Transverse colon (tissue), 4 donors: ENCODE measurements around the gene SLC36A4. TPM values are rescaled to one million over a fixed set of nuclear protein-coding genes. Genes with fewer than 3 reads are reported as not detected.

Experiments
- DNase-seq: peaks from one replicate; pipeline ENCODE4 v3.0.0-alpha.2; 2019
- H3K27ac ChIP-seq, 4 donors: fragments of 200-600 bp; sonication (generic); 2 replicates each; pipeline ENCODE4 v1.5.1; 2016 to 2018; ENCODE audit warnings: inconsistent platforms in 4 of 4
- H3K27me3 ChIP-seq: fragments of 200-600 bp; sonication (generic); 2 replicates; pipeline ENCODE4 v1.5.1; 2017; ENCODE audit warnings: inconsistent platforms
- H3K36me3 ChIP-seq, 4 donors: fragments of 200-600 bp; sonication (generic); 2 replicates each; pipeline ENCODE4 v1.5.1; 2017 to 2019; ENCODE audit warnings: inconsistent platforms in 4 of 4
- H3K4me1 ChIP-seq, 4 donors: fragments of 200-600 bp; sonication (generic); 2 replicates each; pipeline ENCODE4 v1.5.1; 2017 to 2020; ENCODE audit warnings: inconsistent platforms in 4 of 4
- H3K4me3 ChIP-seq, 4 donors: fragments of 200-600 bp; sonication (generic); 1 replicate in 1 of 4; 2 replicates in 3 of 4; pipeline versions ENCODE4 v1.5.1 to v1.6.1; 2017 to 2019; ENCODE audit warnings: inconsistent platforms in 4 of 4
- H3K9me3 ChIP-seq, 2 donors: fragments of 200-600 bp; sonication (generic); 2 replicates each; pipeline ENCODE4 v1.5.1; 2017 to 2019; ENCODE audit warnings: inconsistent platforms in 2 of 2
- EP300 ChIP-seq: sonication (generic); formaldehyde crosslinking; IDR thresholded peaks from one replicate; pipeline ENCODE4 v1.6.1; 2017; ENCODE audit warnings: antibody characterized with exemption, low read depth
- POLR2A ChIP-seq: fragments of 450-650 bp; IDR thresholded peaks from one replicate; pipeline ENCODE4 v1.6.1; 2016; ENCODE audit warnings: antibody characterized with exemption, mild to moderate bottlenecking, moderate library complexity
- POLR2AphosphoS5 ChIP-seq, 3 donors: sonication (generic); formaldehyde crosslinking; IDR thresholded peaks; one replicate each; pipeline ENCODE4 v1.6.1; 2016; ENCODE audit warnings: antibody characterized with exemption in 3 of 3
- WGBS, 2 donors: methylation state at CpG; one replicate each; pipeline ENCODE4 v1.1.5; 2018; ENCODE audit warnings: low coverage in 1 of 2; 5-methylcytosine and 5-hydroxymethylcytosine counted together
- in situ Hi-C, 4 donors: fragments of 200-750 bp; cut with MboI; loops; one replicate each; pipeline versions ENCODE4 v1.15.0 to v1.15.1; 2017; ENCODE audit warnings: low sequenced_read_pairs in 3 of 4, low pct_ligation_motif_present in 1 of 4, low pct_unique_long_range_greater_than_20kb in 1 of 4
- intact Hi-C: fragments of 100-400 bp; cut with DNase I; formaldehyde crosslinking; loops from one replicate; pipeline ENCODE4 v1.15.1; 2023; ENCODE audit warnings: low total_unique reads
- total RNA-seq, 4 donors: library from RNA; depleted of rRNA; stranded (reverse); fragments of >200 nt; gene quantifications; one replicate each; pipeline ENCODE4 v1.1.0, GENCODE V29; 2016
- TF ChIP-seq, protein P1 (sequence below), 5 experiments: fragments of 200-600 bp in 3 of 5; fragments of 450-650 bp in 2 of 5; sonication (generic) in 3 of 5; IDR thresholded peaks; 1 replicate in 2 of 5; 2 replicates in 3 of 5; pipeline ENCODE4 v1.5.1; 2016 to 2017; ENCODE audit warnings: antibody characterized with exemption in 5 of 5, inconsistent platforms in 3 of 5, mild to moderate bottlenecking in 2 of 5, moderate library complexity in 1 of 5

The SLC36A4 gene
- total RNA-seq, 4 donors from 2014 or later = 11.7 to 90.5 (median 31.7) TPM

DNA sequence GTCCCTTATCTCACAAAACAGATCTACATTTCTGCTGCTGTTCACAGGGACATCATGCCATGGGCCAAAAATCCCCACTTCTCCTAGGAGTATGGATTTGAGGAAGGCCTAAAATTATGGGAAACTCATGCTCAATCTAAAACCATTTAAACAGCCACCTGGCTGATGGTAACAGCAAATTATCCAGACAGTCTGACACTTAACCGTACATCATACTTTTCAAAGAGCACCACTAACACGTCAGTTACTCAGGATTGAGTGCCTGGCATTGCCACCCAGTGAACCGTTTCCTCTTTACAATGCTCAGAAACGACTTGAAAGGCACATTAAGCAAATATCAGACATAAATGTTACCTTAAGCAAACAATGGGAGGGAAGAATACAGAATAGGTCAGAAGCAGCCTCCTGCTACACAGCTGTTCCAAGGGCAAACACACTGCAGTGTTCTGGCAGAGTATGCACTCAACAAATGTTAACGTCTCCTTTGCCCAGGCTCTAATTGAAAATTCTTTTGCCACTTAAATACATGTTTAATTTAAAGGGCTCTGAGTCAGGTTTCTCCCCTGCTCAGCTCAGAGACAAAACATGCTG is 18.8 kb upstream of the SLC36A4 start:
- DNase-seq = no peak
- peak overlapping the region; percentile 6 to 60 (median 34) for H3K27ac ChIP-seq
- intact Hi-C loops = no loop called here
- no peaks in the 10 kb centered on the region for H3K4me1 ChIP-seq
- in situ Hi-C loops = loop anchor here in 1 of 4 donors (25.0 kb wide), 1 partner anchor 279 kb away; no protein-coding TSS in a partner anchor
- no peaks in the 10 kb centered on the region for H3K36me3 ChIP-seq
- H3K4me3 ChIP-seq = no peak overlapping the region
- WGBS, 2 donors = 31 to 39% methylated on average over 4 to 5 of the region's 5 CpGs
- TF ChIP-seq POLR2A (no peak), POLR2AphosphoS5 (IDR thresholded peaks at IDR 0.05) (no peak), EP300 (no peak)
- TF ChIP-seq, protein P1, sequence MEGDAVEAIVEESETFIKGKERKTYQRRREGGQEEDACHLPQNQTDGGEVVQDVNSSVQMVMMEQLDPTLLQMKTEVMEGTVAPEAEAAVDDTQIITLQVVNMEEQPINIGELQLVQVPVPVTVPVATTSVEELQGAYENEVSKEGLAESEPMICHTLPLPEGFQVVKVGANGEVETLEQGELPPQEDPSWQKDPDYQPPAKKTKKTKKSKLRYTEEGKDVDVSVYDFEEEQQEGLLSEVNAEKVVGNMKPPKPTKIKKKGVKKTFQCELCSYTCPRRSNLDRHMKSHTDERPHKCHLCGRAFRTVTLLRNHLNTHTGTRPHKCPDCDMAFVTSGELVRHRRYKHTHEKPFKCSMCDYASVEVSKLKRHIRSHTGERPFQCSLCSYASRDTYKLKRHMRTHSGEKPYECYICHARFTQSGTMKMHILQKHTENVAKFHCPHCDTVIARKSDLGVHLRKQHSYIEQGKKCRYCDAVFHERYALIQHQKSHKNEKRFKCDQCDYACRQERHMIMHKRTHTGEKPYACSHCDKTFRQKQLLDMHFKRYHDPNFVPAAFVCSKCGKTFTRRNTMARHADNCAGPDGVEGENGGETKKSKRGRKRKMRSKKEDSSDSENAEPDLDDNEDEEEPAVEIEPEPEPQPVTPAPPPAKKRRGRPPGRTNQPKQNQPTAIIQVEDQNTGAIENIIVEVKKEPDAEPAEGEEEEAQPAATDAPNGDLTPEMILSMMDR (IDR thresholded peaks at IDR 0.05) = no peak
- no peaks in the 10 kb centered on the region for H3K9me3 ChIP-seq
- no peaks in the 10 kb centered on the region for H3K27me3 ChIP-seq

DNA sequence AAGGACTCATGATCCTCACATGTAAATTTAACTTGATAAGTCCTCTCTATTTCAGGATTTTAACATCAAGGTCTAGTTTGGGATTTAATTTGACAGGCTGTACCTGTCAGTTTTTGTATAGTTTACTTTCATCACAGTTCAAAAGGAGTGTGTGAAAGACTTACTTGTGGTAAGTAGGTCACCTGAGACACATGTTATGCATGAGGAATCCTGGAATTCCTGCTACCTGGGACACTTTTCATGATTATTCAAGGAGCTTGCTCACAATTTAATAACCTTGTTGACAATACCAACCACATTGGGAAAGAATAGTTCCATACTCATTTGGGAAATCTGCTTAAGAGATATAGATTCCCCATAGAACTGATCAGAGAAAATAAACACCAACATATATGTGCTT is 15.8 kb upstream of the SLC36A4 start:
- no peak overlapping the region for H3K27ac ChIP-seq
- no peaks in the 10 kb centered on the region for H3K4me1 ChIP-seq
- no peaks in the 10 kb centered on the region for H3K27me3 ChIP-seq
- intact Hi-C loops (no loop called here), in situ Hi-C loops (loop anchor here in 1 of 4 donors (25.0 kb wide), 1 partner anchor 276 kb away; no protein-coding TSS in a partner anchor)
- H3K4me3 ChIP-seq = no peak overlapping the region
- TF ChIP-seq, protein P1 (IDR thresholded peaks at IDR 0.05) = no peak
- no peak for TF ChIP-seq POLR2A
- TF ChIP-seq POLR2AphosphoS5 (IDR thresholded peaks at IDR 0.05) = no peak
- TF ChIP-seq EP300 = no peak
- no peaks in the 10 kb centered on the region for H3K36me3 ChIP-seq
- no peak for DNase-seq
- H3K9me3 ChIP-seq = peaks cover 0 to 3% of the 10 kb centered on the region in 2 donors

DNA sequence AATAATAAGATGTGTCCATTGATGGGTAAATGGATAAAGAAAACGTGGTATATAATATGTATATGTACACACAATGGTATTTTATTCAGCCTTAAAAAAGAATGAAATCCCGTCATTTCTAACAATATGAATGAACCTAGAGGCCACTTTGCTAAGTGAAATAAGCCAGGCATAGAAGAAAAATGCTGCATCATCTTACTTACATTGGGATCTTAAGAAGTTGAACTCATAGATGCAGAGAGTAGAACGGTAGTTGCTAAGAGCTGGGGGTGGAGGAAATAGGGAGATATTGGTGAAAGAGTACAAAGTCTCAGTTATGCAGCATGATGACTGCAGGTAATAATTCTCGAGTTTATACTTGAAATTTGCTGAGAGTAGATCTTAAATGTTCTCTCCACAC is 14.3 kb upstream of the SLC36A4 start:
- TF ChIP-seq POLR2A (no peak), POLR2AphosphoS5 (IDR thresholded peaks at IDR 0.05) (no peak), EP300 (no peak)
- TF ChIP-seq, protein P1 (IDR thresholded peaks at IDR 0.05) = no peak
- DNase-seq = no peak
- Histone ChIP-seq H3K36me3 (no peaks in the 10 kb centered on the region), H3K9me3 (peaks cover 0 to 9% of the 10 kb centered on the region in 2 donors), H3K4me3 (no peak overlapping the region), H3K4me1 (no peaks in the 10 kb centered on the region), H3K27me3 (no peaks in the 10 kb centered on the region), H3K27ac (no peak overlapping the region)
- intact Hi-C loops = no loop called here
- 62 to 78% methylated on average over 4 of the region's 4 CpGs for WGBS, 2 donors
- in situ Hi-C loops = loop anchor here in 1 of 4 donors (25.0 kb wide), 1 partner anchor 275 kb away; no protein-coding TSS in a partner anchor

DNA sequence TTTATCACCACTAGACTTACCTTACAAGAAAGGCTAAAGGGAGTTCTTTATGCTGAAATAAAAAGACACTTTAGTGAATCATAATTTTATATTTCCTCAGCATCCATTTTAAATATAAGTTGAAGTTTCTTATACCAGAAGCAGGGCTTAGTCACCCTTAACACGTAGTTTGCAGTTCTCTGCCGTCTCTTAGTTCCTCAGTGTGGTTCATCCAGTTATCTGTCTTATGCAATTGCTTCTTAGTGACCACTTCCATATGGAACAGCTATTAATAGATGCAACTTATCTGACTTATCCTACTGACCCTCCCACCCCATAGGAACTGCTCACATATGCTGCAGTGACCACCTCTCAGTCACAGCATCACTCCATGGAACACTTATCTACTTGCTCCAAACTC is 11.7 kb upstream of the SLC36A4 start:
- Histone ChIP-seq H3K4me3 (no peak overlapping the region), H3K4me1 (no peaks in the 10 kb centered on the region), H3K9me3 (peaks cover 0 to 9% of the 10 kb centered on the region in 2 donors), H3K36me3 (no peaks in the 10 kb centered on the region), H3K27ac (no peak overlapping the region), H3K27me3 (no peaks in the 10 kb centered on the region)
- intact Hi-C loops (no loop called here), in situ Hi-C loops (loop anchor here in 1 of 4 donors (25.0 kb wide), 1 partner anchor 272 kb away; no protein-coding TSS in a partner anchor)
- WGBS, 2 donors = 80 to 84% methylated on average over 2 of the region's 2 CpGs
- TF ChIP-seq POLR2AphosphoS5 (IDR thresholded peaks at IDR 0.05) (no peak), EP300 (no peak), POLR2A (no peak)
- TF ChIP-seq, protein P1 (IDR thresholded peaks at IDR 0.05) = no peak
- DNase-seq = no peak
